Activated T-cell treated with anti-CD3 and anti-CD28 coated beads, Interleukin-2, amount 50 U/mL, for 72 hours (primary cell): ENCODE measurements around the gene TAF11L12. TPM values are rescaled to one million over a fixed set of nuclear protein-coding genes. Genes with fewer than 3 reads are reported as not detected.
"Not testable (repeated sequence)": the region's sequence is repeated elsewhere in the genome, so short reads cannot be mapped to it uniquely, and the experiment has no call there.

Experiments used
- ATAC-seq, 2 donors: fragments of 150-1000 bp; cut with Tn5 transposase; replicated peaks in 1 of 2; 2 replicates each; pipeline ENCODE4 v1.10.0; 2021; ENCODE audit warnings: moderate library complexity in 2 of 2, mild to moderate bottlenecking in 1 of 2
- DNase-seq, 2 donors: peaks; one replicate each; pipeline ENCODE4 v3.0.0; 2021 to 2022; ENCODE audit warnings: mixed read lengths in 1 of 2
- H3K27ac Mint-ChIP-seq: one replicate; pipeline ENCODE4 v1.8.0; 2022; ENCODE audit warnings: mild to moderate bottlenecking, moderate library complexity, mixed read lengths
- H3K27me3 Mint-ChIP-seq: one replicate; pipeline ENCODE4 v1.8.0; 2022; ENCODE audit warnings: low read depth, mixed read lengths
- H3K36me3 Mint-ChIP-seq, 2 donors: one replicate each; pipeline ENCODE4 v1.8.0; 2022; ENCODE audit warnings: mixed read lengths in 2 of 2, mild to moderate bottlenecking in 1 of 2; ENCODE audit not compliant: insufficient read depth in 2 of 2
- H3K4me1 Mint-ChIP-seq: one replicate; pipeline ENCODE4 v1.8.0; 2022; ENCODE audit warnings: low read depth, mixed read lengths
- H3K4me3 Mint-ChIP-seq, 2 donors: one replicate each; pipeline ENCODE4 v1.8.0; 2022; ENCODE audit warnings: mild to moderate bottlenecking in 2 of 2, mixed read lengths in 2 of 2, moderate library complexity in 2 of 2
- H3K9me3 Mint-ChIP-seq, 2 donors: one replicate each; pipeline ENCODE4 v1.8.0; 2022; ENCODE audit warnings: mixed read lengths in 2 of 2
- total RNA-seq, 2 donors: library from RNA; stranded (reverse); gene quantifications; one replicate each; pipeline ENCODE4 v1.2.3, GENCODE V29; 2022

TAF11L12 gene
- total RNA-seq, 2 donors from 2014 or later, result not detected

GRCh38 chr5:17634160-17634559 is 24.0 kb downstream of the TAF11L12 start, which contains the start of gene TAF11L14:
Gene TAF11L14, plus strand, starts transcription at chr5:17634460.
- Mint-ChIP-seq H3K36me3 (no peaks in the 10 kb centered on the region), H3K4me3 (no peak within 1 kb of the TSS), H3K9me3 (peaks cover 2% of the 10 kb centered on the region in 2 donors), H3K4me1 (no peaks in the 10 kb centered on the region), H3K27me3 (no peaks in the 10 kb centered on the region), H3K27ac (no peak within 1 kb of the TSS)
- DNase-seq (no peak), ATAC-seq (no peak)

GRCh38 chr5:17649232-17649631 is 39.0 kb downstream of the TAF11L12 start:
- not testable (repeated sequence) for H3K4me3 Mint-ChIP-seq

GRCh38 chr5:17655201-17655759 is 45.1 kb downstream of the TAF11L12 start:
- not testable (repeated sequence) for H3K9me3 Mint-ChIP-seq, H3K27me3 Mint-ChIP-seq, H3K4me1 Mint-ChIP-seq, H3K27ac Mint-ChIP-seq, DNase-seq, H3K4me3 Mint-ChIP-seq, ATAC-seq, H3K36me3 Mint-ChIP-seq

More at GRCh38 chr5:17649232-17649631, 39.0 kb downstream of the TAF11L12 start:
- peaks cover 10% of the 10 kb centered on the region in 2 donors for H3K9me3 Mint-ChIP-seq
- not testable (repeated sequence) for H3K27me3 Mint-ChIP-seq, DNase-seq, H3K27ac Mint-ChIP-seq, H3K36me3 Mint-ChIP-seq, H3K4me1 Mint-ChIP-seq, ATAC-seq

DNA sequence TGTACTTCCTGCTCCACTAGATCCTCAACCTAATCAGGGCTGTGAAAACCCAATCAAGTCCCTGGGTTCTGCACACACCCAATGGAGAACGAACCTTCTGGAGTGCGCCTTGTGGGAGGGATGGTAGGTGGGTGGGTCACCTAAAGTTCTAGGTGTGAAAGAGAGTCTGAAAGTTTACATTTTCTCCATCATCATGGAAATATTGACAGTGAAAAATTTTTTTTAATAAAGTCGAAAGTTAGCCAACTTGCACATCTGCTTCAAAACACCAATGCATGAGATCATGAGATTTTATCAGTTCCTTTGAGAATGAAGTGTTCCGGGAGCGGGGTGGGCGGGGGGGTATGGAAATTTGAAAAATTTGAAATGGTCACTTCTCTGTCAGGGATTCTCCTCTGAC is 45.7 kb downstream of the TAF11L12 start:
- Mint-ChIP-seq H3K27me3 (no peaks in the 10 kb centered on the region), H3K36me3 (peaks cover 0 to 4% of the 10 kb centered on the region in 2 donors), H3K4me3 (no peak overlapping the region), H3K27ac (no peak overlapping the region), H3K9me3 (peaks cover 4 to 5% of the 10 kb centered on the region in 2 donors), H3K4me1 (no peaks in the 10 kb centered on the region)
- ATAC-seq (no peak), DNase-seq (no peak)

Other genes starting within 250 kb of the TAF11L12 start
- not detected for gene TAF11L2, start 112.2 kb upstream of the TAF11L12 start, total RNA-seq
- not detected for gene TAF11L3, start 92.0 kb upstream of the TAF11L12 start, total RNA-seq
- gene TAF11L4, start 88.6 kb upstream of the TAF11L12 start, total RNA-seq, result not detected
- gene TAF11L5, start 85.2 kb upstream of the TAF11L12 start, total RNA-seq, result not detected
- gene TAF11L6, start 81.7 kb upstream of the TAF11L12 start, total RNA-seq, result not detected
- gene TAF11L7, start 24.6 kb upstream of the TAF11L12 start, total RNA-seq, result not detected
- not detected for gene TAF11L8, start 19.4 kb upstream of the TAF11L12 start, total RNA-seq
- gene TAF11L9, start 16.0 kb upstream of the TAF11L12 start, total RNA-seq, result not detected
- gene TAF11L10, start 12.6 kb upstream of the TAF11L12 start, total RNA-seq, result not detected
- not detected for gene TAF11L11, start 6.2 kb upstream of the TAF11L12 start, total RNA-seq
- not detected for gene TAF11L13, start 21.7 kb downstream of the TAF11L12 start, total RNA-seq
- not detected for gene TAF11L14, start 24.1 kb downstream of the TAF11L12 start, total RNA-seq